A549 (cell line): ENCODE data around the gene REL.

Source experiments
- BHLHE40 ChIP-seq: IDR thresholded peaks from 2 replicates; pipeline ENCODE4 v1.6.1; 2012; ENCODE audit warnings: low read depth, low read length, inconsistent platforms
- CTCF ChIP-seq: fragments of >200 bp; sonication (Bioruptor Twin); formaldehyde crosslinking; IDR thresholded peaks from 3 replicates; pipeline ENCODE4 v1.5.1; 2016
- EP300 ChIP-seq, 2 experiments: fragments of >200 bp; sonication (Bioruptor Twin); formaldehyde crosslinking; IDR thresholded peaks; 2 replicates in 1 of 2; 3 replicates in 1 of 2; pipeline ENCODE4 v1.6.1; 2016 to 2017
- FOSL2 ChIP-seq, 2 experiments: fragments of 450-650 bp in 1 of 2; fragments of >200 bp in 1 of 2; sonication (Bioruptor Twin) in 1 of 2; formaldehyde crosslinking; IDR thresholded peaks; 2 replicates each; pipeline versions ENCODE4 v1.5.0 to v1.6.1; 2016 to 2020; ENCODE audit warnings: mild to moderate bottlenecking in 1 of 2, moderate library complexity in 1 of 2
- HMGXB4 ChIP-seq: fragments of 250-450 bp; sonication (Bioruptor Pico); IDR thresholded peaks from 2 replicates; pipeline ENCODE4 v1.5.0; 2021; ENCODE audit warnings: mild to moderate bottlenecking, moderate library complexity, borderline replicate concordance
- JUN ChIP-seq, 2 experiments: fragments of >200 bp; sonication (Bioruptor Twin); formaldehyde crosslinking; IDR thresholded peaks; 2 replicates in 1 of 2; 3 replicates in 1 of 2; pipeline ENCODE4 v1.6.1; 2016 to 2017
- KDM5A ChIP-seq: fragments of 200-600 bp; sonication (generic); IDR thresholded peaks from 2 replicates; pipeline ENCODE4 v1.6.1; 2016; ENCODE audit warnings: antibody characterized with exemption, mild to moderate bottlenecking
- MAZ ChIP-seq: fragments of 150-350 bp; IDR thresholded peaks from 2 replicates; pipeline ENCODE4 v1.6.1; 2014; ENCODE audit warnings: antibody characterized with exemption, low read depth, low read length, borderline replicate concordance
- PHF8 ChIP-seq: fragments of 200-600 bp; sonication (generic); IDR thresholded peaks from 2 replicates; pipeline ENCODE4 v1.6.1; 2016; ENCODE audit warnings: low read depth, mild to moderate bottlenecking, antibody characterized with exemption, moderate library complexity, borderline replicate concordance
- POLR2A ChIP-seq: IDR thresholded peaks from 2 replicates; pipeline ENCODE4 v1.6.1; 2012; ENCODE audit warnings: mild to moderate bottlenecking, low read length
- RAD21 ChIP-seq, 2 experiments: fragments of >200 bp in 1 of 2; sonication (Bioruptor Twin) in 1 of 2; formaldehyde crosslinking in 1 of 2; IDR thresholded peaks in 1 of 2; conservative IDR thresholded peaks in 1 of 2; 2 replicates in 1 of 2; 3 replicates in 1 of 2; pipeline ENCODE4 v1.6.1; 2012 to 2018; ENCODE audit warnings: inconsistent platforms in 1 of 2
- REST ChIP-seq: fragments of 200-600 bp; sonication (generic); IDR thresholded peaks from 2 replicates; pipeline ENCODE4 v1.6.1; 2016; ENCODE audit warnings: antibody characterized with exemption, mild to moderate bottlenecking, moderate library complexity
- ZSCAN20 ChIP-seq: fragments of 250-450 bp; sonication (Bioruptor Pico); IDR thresholded peaks from 2 replicates; pipeline ENCODE4 v1.8.0; 2022; ENCODE audit warnings: mild to moderate bottlenecking, moderate library complexity

- TF ChIP-seq CTCF (no peak), MAZ (no peak), PHF8 (no peak), EP300 (IDR thresholded peaks at IDR 0.05) (no peak), REST (no peak), ZSCAN20 (CRISPR knock-in tag) (no peak), JUN (IDR thresholded peaks at IDR 0.05) (no peak), POLR2A (no peak), HMGXB4 (CRISPR knock-in tag) (no peak), RAD21 (conservative IDR thresholded peaks at IDR 0.05 in 1 of 2, IDR thresholded peaks at IDR 0.05 in 1 of 2) (no peak), FOSL2 (IDR thresholded peaks at IDR 0.05) (no peak), FOSL2 (CRISPR knock-in tag; IDR thresholded peaks at IDR 0.05) (no peak), KDM5A (no peak), BHLHE40 (no peak)
These were observed 7.5 kb downstream of the REL start for GRCh38 chr2:60888853-60889252.
